ENCODE measurements around the gene SMIM41. TPM values are rescaled to one million over a fixed set of nuclear protein-coding genes. Genes with fewer than 3 reads are reported as not detected.

SMIM41 gene
- total RNA-seq, 1 experiment from 2014 or later = not detected

DNA sequence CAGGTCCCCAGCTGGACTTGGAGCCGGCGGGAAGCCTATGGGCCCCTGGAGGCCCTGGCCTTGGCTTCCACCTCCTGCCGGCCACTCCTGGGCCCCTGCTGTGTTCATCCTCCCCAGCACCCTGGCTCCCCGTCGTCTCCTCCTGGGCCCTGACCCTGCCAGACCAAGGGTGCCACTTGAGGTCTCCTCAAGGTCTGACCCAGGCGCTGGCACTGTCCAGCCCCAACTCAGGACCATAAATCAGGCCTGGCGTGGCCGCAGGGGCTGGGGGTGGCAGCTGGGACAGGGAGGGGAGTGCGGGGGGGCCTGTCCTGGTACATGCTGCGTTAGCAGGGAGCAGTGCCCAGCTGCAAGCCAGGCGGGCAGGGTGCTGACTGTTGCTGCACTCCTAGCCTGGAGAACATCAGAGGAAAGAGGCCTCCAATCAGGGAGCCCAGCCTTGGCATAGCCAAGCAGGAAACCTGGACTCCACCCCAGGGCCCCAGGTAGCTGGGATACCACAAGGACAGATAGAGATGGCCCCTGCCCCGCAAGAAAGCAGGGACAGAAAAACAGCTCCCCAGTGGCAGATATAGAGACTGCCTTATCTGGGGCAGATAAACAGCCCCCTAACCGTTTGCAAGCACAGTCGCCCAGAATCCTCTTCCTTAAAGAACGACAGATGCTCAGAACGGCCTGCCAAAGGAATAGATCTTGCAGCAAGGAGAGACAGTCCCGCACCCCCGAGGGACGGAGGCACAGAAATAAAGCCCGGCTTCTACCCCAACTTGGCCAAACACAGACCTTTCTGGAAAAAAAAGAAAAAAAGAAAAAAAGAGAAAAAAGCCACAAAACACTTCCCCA is 16.2 kb upstream of the SMIM41 start:
- DNase-seq (ENCODE audit: low read depth) = no peak

DNA sequence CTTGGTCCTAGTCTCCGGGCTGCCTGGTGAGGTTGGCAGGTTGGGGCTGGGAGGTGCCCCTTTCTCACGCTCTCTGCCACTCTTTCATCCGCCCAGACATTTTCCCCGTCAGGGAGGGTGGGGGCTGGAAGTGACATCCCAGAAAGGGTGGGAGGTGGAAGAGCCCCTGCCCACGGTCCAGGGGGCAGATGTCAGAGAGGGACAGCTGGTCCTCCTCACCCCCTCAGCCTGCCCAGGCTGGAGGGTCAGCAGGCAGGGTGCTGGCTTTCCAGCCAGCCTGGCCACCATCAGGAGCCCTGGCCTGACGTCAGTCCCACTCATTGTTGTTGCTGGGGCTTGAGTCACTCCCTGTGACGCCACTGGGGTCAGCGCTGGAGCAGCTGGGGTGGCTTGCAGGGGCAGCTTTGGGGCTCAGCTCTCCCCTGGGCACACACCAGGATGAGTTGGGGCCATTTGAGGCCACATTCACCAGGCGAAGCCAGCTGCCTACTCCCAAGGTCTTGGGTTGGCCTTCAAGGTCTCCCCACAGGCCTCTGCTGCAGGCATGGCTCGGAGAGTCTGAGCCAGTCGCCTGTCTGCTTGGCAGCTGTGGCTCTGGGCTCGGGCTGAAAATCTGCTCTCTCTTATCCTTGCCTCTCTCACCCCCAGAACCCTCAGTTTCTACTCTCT is 15.4 kb upstream of the SMIM41 start:
- peak; percentile 94 for DNase-seq (ENCODE audit: low read depth)

DNA sequence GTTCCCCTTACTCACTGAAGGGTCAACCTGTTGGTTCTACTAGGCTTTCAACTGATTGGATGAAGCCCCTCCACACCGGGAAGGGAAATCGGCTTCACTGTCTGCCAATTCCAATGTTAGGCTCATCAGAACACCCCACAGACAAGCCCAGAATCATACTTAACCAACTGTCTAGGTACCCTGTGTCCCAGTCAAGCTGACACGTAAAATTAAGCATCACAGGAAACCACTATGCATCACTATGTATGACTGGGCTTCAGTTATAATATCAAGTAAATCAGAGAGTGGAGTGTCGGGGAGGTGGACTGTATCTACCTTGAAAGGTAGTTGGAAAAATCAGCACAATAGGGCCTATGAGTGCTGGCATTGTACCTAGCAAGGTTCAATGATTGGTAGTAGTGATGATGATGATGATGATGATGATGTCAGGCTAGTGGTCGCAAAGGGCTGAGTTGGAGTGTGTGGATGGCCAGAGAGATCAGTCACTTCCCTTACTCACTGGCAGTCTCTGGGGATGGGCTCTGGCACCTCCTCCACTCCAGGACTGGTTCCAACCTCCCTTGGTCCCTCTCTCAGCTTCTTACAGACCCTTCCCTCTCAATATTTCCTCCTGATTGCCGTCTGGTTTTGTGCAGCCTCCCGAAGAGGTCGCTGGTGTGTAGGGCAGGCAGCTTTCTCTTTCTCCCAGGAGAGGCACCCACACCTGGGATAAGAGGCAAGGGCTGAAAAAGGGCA is 13.0 kb upstream of the SMIM41 start:
- no peak for DNase-seq (ENCODE audit: low read depth)

DNA sequence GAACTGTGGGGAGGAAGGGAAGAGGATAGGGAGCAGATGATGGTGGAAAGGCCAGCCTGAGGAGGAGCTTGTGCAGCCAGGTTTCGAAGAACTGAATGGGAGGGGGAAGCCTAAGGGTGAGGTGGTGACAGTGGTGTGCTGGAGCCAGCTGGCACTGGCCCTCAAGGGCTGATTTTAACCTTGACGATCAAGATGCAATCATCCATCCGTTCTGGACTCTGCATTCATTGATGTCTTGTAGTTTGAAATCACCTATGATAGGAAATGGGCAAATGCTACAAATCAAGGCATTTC is 12.5 kb upstream of the SMIM41 start:
- no peak for DNase-seq (ENCODE audit: low read depth)

DNA sequence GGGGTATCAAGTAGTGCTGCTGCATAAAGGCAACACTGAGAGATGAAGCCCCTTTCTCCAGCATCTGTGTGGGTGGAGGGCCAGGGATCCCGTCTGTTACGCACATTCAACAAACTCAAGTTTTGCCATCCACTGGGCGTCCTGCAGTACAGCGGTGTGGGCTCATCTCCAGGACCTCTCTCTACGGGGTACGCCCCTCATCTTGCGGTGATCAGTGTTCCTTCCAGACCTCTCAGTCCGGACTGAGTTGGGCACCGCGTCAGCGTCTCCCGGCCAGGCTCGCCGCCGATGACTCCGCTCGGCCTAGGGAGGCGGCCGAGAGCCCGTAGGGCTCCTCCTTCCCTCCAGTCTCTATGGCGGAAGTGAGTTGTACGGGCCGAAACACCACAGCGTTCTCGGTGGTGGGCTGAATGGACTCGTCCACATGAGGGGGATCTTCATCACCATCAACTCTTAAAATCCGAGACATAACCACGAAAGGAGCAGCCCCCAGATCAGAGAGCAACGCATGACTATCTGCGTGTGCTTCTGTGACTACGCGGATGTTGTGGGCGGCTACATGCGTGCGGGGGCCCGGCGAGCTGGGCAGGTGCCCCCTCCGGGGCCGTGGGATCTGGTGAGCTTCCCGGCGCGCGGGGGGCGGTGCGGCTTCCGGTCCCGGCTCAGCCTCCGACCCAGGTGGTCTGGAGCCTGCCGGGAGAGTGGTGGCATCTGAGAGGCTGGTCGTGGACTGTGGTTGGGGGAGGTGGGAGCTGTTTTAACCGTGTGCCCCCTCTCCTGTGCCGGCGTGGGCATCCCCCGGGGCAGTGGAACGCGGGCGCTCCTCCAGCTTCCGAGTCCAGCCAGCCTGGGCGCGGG is 9.9 kb upstream of the SMIM41 start, which contains the start of gene ATG101:
ATG101 (plus strand) TSS at position 652 of the 858 bp plus-strand sequence. CDS start 3,673 bp downstream, outside the sequence.
- peak; percentile 93 for DNase-seq (ENCODE audit: low read depth)

DNA sequence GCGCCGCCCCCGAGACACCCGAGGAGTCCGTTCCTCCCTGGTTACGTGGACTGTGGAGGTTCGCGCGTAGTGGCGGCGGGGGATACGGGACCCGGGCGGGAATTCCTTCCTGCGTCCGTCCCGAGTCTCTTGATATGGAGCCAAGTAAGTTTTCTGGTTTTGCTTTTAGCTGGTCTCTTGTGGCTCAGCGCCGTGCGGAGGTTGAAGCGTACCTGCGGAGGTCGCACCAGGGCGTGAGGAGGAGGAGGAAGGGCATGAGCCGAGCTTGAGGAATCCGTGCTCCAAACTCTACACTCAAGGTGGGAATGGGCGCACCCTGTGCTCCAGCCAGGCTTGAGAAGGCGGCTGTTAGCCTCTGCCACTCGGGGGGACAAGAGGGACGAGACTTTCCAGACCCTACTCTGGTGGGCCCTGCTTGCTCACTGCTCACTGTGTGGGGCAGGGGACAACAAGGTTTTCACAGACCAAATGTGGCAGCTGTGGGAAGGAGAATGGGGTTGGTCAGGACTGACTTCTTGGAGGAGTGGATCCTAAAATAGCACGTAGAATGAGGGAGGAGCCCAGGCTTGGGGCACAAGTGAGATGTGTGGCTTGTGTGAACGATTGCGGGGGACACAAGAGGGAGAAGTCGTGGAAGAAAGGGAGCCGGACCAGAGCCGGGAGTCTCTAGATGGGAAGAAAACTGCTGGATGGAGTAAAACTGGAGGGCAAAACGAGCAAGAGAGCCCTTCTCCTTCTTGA is 9.1 kb upstream of the SMIM41 start:
- DNase-seq (ENCODE audit: low read depth) = no peak

DNA sequence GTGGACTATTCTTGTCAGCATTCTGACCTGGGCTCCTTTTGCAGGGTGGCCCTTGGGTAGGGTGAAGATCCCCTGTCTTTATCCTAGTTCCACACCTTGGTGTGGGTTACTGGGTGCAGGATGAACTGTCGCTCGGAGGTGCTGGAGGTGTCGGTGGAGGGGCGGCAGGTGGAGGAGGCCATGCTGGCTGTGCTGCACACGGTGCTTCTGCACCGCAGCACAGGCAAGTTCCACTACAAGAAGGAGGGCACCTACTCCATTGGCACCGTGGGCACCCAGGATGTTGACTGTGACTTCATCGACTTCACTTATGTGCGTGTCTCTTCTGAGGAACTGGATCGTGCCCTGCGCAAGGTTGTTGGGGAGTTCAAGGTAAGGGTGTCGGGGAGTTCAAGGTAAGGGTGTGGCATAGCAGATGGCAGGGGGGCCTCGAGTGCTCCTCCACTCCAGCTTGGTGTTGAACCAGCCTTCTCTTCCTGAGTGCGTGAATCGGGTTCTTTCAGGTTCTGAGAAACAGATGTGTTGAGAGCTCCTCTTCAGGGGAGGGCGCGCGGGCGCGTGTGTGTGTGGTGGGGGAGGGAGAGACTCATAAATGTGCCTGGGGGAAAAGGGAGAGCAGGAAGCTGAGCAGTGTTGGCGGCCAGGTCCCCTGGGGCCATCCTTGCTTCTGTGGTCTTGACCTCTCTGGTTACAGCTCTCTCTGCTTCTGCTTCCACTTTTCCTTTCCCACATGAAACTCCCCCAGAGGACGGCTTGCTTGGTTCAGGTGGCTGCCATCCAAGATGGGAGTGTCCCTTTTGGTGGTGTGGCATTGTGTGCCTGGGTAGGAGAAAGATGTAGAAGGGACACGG is 5.7 kb upstream of the SMIM41 start:
- peak; percentile 60 for DNase-seq (ENCODE audit: low read depth)

DNA sequence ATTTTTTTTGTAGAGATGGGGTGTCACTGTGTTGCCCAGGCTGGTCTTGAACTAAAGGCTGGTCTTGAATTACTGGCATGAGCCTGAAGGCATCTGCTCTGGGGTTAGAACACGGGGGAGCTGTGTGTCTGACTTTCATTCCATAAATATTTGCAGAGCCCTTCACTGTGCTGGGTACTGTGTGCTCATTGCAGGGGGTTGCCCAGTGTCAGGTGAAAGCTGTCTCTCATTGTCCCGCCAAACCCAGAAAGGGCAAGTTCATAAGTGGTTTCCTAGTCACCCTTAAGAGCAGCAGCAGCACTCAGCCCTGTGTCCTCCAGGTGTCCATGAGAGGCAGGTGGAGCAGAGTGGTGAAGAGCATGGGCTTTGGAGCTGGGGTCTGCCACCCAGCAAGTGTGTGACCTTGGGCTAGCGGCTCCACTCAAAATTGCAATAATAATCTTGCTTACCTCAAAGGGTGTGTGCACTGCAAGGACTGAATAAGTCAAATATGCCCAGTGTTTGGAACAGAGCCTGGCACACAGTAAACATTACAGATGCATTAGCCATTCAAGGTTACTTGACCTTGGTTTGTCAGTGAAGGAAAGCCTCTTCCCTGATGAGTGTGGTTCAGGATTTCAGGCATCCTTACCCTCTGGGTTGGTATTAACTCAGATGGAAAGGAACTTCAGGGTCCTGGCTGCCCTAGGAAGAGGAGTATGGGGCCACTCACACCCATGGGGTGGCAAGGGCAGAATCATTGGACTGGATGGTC is 4.4 kb upstream of the SMIM41 start:
- DNase-seq (ENCODE audit: low read depth) = no peak

DNA sequence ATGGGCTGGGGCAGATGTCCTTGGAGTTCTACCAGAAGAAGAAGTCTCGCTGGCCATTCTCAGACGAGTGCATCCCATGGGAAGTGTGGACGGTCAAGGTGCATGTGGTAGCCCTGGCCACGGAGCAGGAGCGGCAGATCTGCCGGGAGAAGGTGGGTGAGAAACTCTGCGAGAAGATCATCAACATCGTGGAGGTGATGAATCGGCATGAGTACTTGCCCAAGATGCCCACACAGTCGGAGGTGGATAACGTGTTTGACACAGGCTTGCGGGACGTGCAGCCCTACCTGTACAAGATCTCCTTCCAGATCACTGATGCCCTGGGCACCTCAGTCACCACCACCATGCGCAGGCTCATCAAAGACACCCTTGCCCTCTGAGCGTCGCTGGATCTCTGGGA is 2.7 kb upstream of the SMIM41 start:
- no peak for DNase-seq (ENCODE audit: low read depth)

DNA sequence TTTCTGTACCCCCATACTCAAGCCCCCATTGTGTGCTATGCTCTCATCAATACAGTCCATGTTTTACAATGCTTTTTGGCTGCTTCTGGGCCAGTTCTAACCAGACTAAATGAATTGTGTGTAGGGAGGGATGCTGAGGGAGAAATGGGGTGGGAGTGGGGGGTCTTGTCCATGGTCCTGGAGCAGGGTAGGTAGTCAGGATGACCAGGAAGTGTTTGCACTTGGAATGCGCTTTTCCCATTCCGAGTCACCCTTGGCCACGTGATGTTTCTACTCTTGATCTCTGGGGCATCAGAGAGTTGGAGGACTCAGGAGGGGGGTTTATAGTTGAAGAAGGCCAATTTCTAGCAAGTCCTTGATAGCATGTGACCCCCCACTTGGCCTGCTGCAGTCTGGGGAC is 1.2 kb upstream of the SMIM41 start:
- no peak for DNase-seq (ENCODE audit: low read depth)

DNA sequence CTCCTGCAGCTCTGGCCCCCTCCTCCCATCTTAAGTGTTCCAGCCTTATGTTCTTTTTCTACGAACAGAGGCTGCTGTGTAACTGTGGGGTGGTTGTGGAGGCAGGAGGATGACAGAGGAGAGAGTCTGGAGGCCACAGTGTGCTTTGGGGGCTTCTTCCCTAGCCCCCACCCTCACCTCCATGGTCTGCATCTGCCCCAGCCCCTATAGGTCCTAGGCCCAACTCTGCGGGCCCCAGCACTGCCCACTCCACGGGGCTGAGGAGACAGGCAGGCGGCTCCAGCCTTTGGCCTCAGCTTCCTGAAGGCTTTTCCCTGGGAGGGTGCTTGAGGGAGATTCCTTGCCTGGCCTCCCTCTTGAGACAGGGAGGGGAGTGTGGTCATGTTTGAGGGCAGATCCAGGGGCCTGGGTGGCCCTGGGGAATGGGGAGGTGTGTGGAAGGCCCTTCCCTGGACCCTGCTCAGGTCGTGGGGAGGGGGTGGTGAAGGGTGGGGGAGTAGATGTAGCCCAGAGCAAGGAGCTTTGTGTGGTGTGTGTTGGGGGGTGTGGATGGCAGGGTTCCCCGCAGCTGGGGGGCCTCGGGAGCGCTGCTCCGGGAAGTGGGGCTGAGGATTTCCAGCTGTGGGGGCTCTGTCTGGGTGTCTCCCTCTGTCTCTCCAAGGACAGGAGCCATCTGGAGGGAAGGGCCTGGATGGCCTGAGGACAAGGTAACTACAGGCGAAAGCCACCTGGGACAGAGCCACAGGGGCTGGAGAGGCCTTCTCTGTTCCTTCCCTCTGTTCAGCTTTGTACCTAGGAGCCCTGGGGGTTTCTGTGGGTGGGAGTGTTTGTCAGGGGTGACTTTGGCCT is 1.1 kb downstream of the SMIM41 start:
- DNase-seq (ENCODE audit: low read depth) = no peak

DNA sequence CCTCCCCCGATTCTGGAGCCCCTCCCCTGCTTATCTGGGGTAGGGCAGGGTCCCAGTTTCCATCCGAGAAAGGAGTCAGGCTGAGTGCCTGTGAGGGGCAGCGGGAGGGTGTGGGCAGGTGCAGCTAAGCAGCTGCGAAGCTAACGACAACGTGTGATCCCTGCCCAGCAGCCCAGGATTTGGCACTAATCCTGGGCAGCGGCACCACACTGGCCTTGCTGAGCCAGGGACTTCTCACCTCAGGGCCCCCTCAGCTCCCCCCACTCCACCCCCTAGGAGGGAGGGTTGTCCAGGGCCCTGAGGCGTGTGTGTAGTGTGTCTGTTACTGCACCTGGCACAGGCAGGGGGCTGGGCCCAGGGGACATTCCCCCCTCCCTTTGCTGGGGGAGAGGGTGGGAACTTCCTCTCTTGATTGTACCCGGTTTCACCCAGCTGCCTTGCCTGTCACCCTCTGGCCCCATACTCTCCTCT is 1.8 kb downstream of the SMIM41 start:
- peak; percentile 52 for DNase-seq (ENCODE audit: low read depth)

DNA sequence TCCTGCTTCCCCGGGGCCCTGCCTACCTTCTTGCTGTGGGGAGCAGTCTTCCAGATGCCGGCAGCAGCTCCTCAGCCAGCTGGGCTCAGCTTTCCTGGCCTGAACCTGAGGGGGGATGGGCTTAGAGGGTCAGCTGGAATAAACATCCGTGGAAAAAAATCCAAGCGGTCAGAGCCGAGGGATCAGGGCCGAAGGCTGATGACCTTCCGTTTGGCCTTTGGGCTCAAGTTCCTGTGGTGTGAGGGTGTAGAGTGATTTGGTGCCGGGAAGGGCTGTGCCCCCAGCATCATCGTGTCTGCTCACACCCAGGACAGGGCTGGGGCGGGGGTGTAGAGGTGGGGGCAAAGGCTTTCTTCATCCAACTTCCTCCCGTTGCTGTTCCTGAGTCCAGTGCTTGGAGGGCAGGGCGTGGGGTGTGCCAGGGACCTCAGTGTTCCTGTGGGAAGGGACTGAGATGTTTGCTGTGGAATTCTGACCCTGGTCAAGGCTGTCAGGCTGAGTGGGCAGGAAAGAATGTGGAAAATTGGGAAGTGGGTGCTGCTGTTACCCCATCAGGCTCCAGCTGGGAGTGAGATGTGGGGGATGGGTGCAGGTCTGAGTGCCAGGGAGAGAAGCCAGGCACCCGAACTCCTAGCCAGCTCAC is 2.6 kb downstream of the SMIM41 start:
- peak; percentile 61 for DNase-seq (ENCODE audit: low read depth)

DNA sequence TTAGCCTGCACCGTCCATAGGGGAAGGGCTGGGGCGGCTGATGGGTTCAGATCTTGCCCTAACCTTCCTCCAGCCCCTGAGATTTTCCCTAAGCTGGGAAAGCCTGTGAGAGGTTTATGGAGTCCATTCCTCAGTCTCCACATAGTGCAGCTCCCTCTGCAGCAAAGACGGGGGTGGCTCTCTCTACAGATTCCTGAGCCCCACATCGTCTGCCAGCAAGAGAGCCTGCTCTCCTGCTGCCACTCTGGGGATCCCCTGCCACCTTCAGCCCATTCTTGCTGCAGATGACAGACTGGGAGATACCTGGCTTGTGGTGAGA is 3.1 kb downstream of the SMIM41 start:
- no peak for DNase-seq (ENCODE audit: low read depth)

DNA sequence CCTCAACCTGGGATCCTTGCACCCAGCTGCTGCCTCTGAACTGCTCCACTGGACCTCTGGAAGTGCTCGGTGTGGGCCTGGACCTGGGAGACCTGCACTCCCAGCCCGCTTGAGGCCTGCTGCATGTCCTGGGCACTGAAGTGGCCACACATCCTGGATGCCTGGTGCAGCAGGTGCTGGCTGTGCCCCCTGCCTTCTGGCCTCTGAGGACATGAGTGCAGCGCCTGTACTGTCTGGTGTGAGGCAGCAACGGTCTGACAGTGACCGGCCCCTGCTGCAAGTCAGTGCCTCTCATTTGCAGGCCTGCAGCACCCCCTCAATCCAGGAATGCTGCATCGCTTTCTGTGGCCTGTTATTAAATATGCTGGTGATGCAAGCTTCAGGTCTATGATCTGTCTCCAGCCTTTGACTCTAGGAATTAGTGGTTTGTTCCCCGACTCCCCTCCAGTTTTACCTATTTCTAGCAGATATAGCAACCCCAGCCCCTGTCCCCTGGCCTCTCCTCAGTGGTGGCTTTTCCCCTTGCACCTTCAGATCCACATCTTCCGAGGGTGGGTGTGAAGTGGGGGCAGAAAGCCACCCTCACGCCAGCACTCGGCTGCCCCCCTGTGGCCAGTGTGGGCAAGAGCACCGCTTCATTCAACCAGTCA is 3.6 kb downstream of the SMIM41 start:
- peak; percentile 65 for DNase-seq (ENCODE audit: low read depth)

DNA sequence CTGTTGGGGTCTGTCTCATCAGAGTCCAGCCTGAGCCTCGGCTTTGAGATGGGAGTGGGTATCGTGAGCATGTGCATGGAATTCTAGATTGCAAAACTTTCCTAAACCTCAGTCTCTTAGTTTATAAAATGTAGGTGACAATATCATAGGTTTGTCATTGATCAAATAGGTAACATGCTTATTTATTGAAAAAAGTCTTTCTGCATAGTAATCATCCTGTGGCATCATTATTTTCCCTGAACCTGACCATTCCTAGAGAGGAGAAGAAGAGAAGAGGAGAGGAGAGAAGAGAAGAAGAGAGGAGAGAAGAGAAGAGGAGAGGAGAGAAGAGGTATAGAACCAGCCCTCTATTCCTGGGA is 4.1 kb downstream of the SMIM41 start:
- no peak for DNase-seq (ENCODE audit: low read depth)

Measured in LHCN-M2 (cell line).